Ovary (tissue), 9 donors: ENCODE results near the gene TBC1D16. TPM values are rescaled to one million over a fixed set of nuclear protein-coding genes. Genes with fewer than 3 reads are reported as not detected.

Source experiments
- DNase-seq, 5 donors: peaks; one replicate each; pipeline ENCODE4 v3.0.0-alpha.2; 2019 to 2020
- H3K27ac ChIP-seq, 2 donors: fragments of 200-600 bp; one replicate each; pipeline versions ENCODE4 v1.5.1 to v1.8.0; 2019 to 2022
- H3K27me3 ChIP-seq: fragments of 200-600 bp; one replicate; pipeline ENCODE4 v1.8.0; 2022
- H3K36me3 ChIP-seq: fragments of 200-600 bp; sonication (generic); one replicate; pipeline ENCODE4 v1.5.1; 2019
- H3K4me1 ChIP-seq: one replicate; pipeline ENCODE4 v1.8.1; 2013; ENCODE audit warnings: mild to moderate bottlenecking, moderate library complexity; ENCODE audit not compliant: insufficient read depth
- H3K4me3 ChIP-seq: fragments of 200-600 bp; sonication (generic); one replicate; pipeline ENCODE4 v1.5.1; 2017
- H3K9me3 ChIP-seq, 2 donors: fragments of 200-600 bp in 1 of 2; sonication (generic) in 1 of 2; one replicate each; pipeline versions ENCODE4 v1.5.1 to v1.8.1; 2013 to 2019; ENCODE audit warnings: mild to moderate bottlenecking in 1 of 2, moderate library complexity in 1 of 2
- CTCF ChIP-seq, 3 donors: fragments of 450-650 bp in 2 of 3; fragments of 200-600 bp in 1 of 3; IDR thresholded peaks; one replicate each; pipeline versions ENCODE4 v1.5.1 to v1.8.0; 2016 to 2022; ENCODE audit warnings: antibody characterized with exemption in 3 of 3, mild to moderate bottlenecking in 1 of 3
- EP300 ChIP-seq: sonication (generic); formaldehyde crosslinking; IDR thresholded peaks from one replicate; pipeline ENCODE4 v1.6.1; 2017; ENCODE audit warnings: antibody characterized with exemption
- POLR2A ChIP-seq: fragments of 450-650 bp; IDR thresholded peaks from one replicate; pipeline ENCODE4 v1.6.1; 2017; ENCODE audit warnings: antibody characterized with exemption, mild to moderate bottlenecking, moderate library complexity
- WGBS, 3 donors: extraction: QIAGEN DNeasy Blood & Tissue Kit in 1 of 3; methylation state at CpG; one replicate each; pipeline versions ENCODE4 v1.1.5 to v1.1.7; 2013 to 2017; 5-methylcytosine and 5-hydroxymethylcytosine counted together
- intact Hi-C, 4 donors: fragments of 100-400 bp; cut with DNase I; formaldehyde crosslinking; loops; one replicate each; pipeline versions ENCODE4 v1.11.0 to v1.15.1; 2022 to 2023
- polyA plus RNA-seq, 2 donors: library from polyadenylated mRNA; stranded (reverse); fragments of 200-250 nt in 1 of 2; fragments of 350-450 nt in 1 of 2; fragmentation: Illumina TruSeq in 1 of 2; extraction: RNeasy Lipid Tissue Mini Kit (QIAGEN cat#74804) in 1 of 2; gene quantifications; one replicate each; pipeline ENCODE4 v1.2.3, GENCODE V29; 2013 to 2014
- total RNA-seq, 7 donors: library from RNA; depleted of rRNA in 2 of 7; stranded (reverse); fragments of >200 nt in 2 of 7; fragmentation: NEBNext Ultra II Directional in 3 of 7; extraction: Animal tissue kit (Norgen Biotek cat#: 25700) in 3 of 7; gene quantifications; one replicate each; pipeline versions ENCODE4 v1.1.0 to v1.2.4, GENCODE V29; 2016 to 2023
- donor health status: DM: no; HTN: no; CAD: no; lungs with moderate emphysema.
- donor health status: DM: no; HTN: no; CAD: no.
- donor health status: Bipolar disorder and iron deficiency.
- donor health status: DM: yes; HTN: yes; CAD: no.
- donor health status: DM: no; HTN: no; CAD: no.
- donor health status: DM: yes; HTN: yes; CAD: no.

TBC1D16 gene
- total and polyA plus RNA-seq, 9 donors = 9.3 to 40.5 (median 27.1) TPM

GRCh38 chr17:80034791-80035686 is 633 bp downstream of the TBC1D16 start:
- H3K36me3 ChIP-seq = no peaks in the 10 kb centered on the region
- peak overlapping the region; percentile 78 to 85 for H3K27ac ChIP-seq
- no peak for TF ChIP-seq CTCF (IDR thresholded peaks at IDR 0.05)
- H3K4me1 ChIP-seq = peaks cover 6% of the 10 kb centered on the region
- intact Hi-C loops = no loop called here
- H3K27me3 ChIP-seq = no peaks in the 10 kb centered on the region
- WGBS, 3 donors = 1 to 2% (median 1%) methylated on average over 28 to 55 of the region's 55 CpGs
- H3K4me3 ChIP-seq = peak overlapping the region; percentile 59
- DNase-seq = peak in 4 of 5 donors; percentile 29 to 62 (median 54)
- no peaks in the 10 kb centered on the region for H3K9me3 ChIP-seq

- WGBS, 3 donors = 90 to 92% (median 92%) methylated on average over 4 of the region's 4 CpGs
- Histone ChIP-seq H3K27ac (no peak overlapping the region), H3K9me3 (no peaks in the 10 kb centered on the region), H3K27me3 (no peaks in the 10 kb centered on the region), H3K36me3 (no peaks in the 10 kb centered on the region), H3K4me1 (peaks cover 17% of the 10 kb centered on the region), H3K4me3 (no peak overlapping the region)
- TF ChIP-seq CTCF (IDR thresholded peaks at IDR 0.05) (no peak), POLR2A (no peak), EP300 (no peak)
- no peak for DNase-seq
- intact Hi-C loops = no loop called here
Measured at GRCh38 chr17:80033840-80034239, 1.8 kb downstream of the TBC1D16 start.

DNA sequence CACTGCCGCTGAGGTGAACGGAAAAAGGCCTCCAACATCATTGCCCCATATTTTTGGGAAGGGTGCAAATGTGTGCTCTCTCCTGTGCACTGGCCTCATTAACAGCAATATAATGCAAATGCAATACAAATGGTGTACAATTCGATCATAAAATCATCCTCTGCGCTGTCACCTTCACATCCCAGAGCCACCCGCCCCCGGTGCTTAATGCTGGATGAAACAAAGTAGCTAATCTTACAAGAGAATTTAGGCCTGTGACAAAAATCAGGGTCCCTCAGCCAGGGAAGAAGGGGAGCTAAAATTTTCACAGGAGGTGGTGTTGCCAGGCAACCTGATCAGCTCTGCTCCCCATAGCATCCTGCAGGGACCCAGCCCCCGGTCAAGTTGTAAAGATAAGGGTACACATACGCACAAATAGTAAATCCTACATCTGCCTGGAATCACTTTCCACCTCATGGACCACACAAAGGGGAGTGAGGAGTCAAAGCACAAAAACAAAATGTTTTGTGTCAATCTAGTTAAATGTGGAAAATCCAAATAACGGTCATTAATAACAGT is 3.0 kb downstream of the TBC1D16 start:
- Histone ChIP-seq H3K9me3 (no peaks in the 10 kb centered on the region), H3K27me3 (no peaks in the 10 kb centered on the region), H3K4me1 (peaks cover 20% of the 10 kb centered on the region), H3K4me3 (no peak overlapping the region), H3K27ac (no peak overlapping the region), H3K36me3 (no peaks in the 10 kb centered on the region)
- intact Hi-C loops = no loop called here
- TF ChIP-seq CTCF (IDR thresholded peaks at IDR 0.05) (no peak), POLR2A (no peak), EP300 (no peak)
- DNase-seq = no peak
- WGBS, 3 donors = 94 to 95% (median 95%) methylated on average over 9 of the region's 9 CpGs

DNA sequence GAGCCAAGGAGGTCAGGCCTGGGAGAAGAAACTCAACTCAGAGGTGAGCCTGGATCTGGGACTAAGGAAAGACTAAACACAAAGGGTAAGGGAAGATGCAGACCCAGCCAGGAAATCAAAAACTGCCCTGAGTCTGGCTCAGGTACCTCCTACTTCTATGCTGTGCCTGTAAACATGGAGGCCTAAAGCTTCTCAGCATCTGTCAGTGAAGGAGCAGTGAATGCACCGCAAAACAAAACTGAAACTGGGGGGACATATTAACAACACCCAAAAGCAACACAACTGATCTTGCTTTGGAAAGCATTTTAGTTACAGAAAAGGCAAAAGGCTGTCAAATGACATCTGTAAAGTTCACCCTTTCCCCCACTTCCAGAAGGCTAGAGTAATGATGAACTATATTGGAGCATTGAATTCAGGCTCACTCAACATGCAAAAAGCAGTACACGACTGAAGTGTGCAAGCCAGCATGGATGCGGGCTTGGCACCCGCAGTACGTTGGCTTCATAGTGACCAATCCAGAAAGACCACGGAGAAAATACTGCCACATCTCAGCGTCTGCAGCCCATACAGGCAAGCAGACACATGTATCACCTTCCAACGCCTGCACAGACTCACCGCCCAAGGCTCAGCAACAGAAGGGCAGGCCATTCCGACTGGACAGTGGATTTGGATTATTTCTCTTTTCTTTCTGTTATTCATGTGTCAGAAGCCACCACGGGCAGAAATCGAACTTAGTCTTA is 3.8 kb downstream of the TBC1D16 start:
- Histone ChIP-seq H3K27me3 (no peaks in the 10 kb centered on the region), H3K4me3 (no peak overlapping the region), H3K36me3 (no peaks in the 10 kb centered on the region), H3K27ac (no peak overlapping the region), H3K9me3 (no peaks in the 10 kb centered on the region), H3K4me1 (peaks cover 20% of the 10 kb centered on the region)
- WGBS, 3 donors = 90 to 91% (median 90%) methylated on average over 12 of the region's 12 CpGs
- TF ChIP-seq POLR2A = no peak
- no peak for TF ChIP-seq CTCF (IDR thresholded peaks at IDR 0.05)
- TF ChIP-seq EP300 = no peak
- DNase-seq = no peak
- intact Hi-C loops = no loop called here
